OCI-LY7 (cell line): ENCODE measurements around the gene POLR2J2.
"Not testable (repeated sequence)": the region's sequence is repeated elsewhere in the genome, so short reads cannot be mapped to it uniquely, and the experiment has no call there.

ENCODE experiments used
- CTCF ChIP-seq: fragments of 200-600 bp; sonication (generic); conservative IDR thresholded peaks from 2 replicates; pipeline ENCODE4 v1.5.1; 2014; ENCODE audit warnings: mild to moderate bottlenecking, antibody characterized with exemption, low read length, moderate library complexity, mixed read lengths
- EZH2phosphoT487 ChIP-seq: fragments of 200-600 bp; sonication (generic); IDR thresholded peaks from 2 replicates; pipeline ENCODE4 v1.6.1; 2018; ENCODE audit warnings: low read depth, borderline replicate concordance, mild to moderate bottlenecking, mixed run types, antibody characterized with exemption, low read length, moderate library complexity, mixed read lengths

DNA sequence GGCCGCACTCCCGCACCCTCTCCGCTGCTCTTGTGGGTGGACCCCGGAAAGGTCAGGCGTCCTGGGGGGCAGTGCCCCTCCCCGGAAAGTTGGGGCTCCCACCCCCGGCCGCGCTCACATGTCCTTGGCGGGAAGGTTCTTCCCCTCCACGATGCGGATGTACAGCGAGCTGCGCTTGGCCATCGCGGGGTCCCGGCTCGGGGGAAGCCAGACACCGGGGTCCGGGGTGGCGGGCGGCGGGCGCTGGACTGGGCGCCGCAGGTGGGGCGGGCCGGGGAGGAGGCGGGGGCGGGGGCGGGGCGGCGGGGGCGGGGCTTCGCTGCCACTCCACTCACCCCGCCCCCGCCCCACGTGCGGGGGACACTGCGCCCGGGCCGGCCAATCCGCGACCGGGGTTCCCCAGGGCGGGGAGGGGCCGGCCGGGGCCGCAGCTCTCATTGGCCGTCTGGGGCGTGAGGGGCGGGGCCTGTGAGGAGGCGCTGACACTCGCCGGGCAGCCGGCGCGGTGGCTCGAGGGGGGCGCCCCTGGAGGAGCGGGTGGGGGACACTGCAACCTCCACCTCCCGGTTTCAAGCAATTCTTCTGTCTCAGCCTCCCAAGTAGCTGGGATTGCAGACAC lies 54.8 kb downstream of the POLR2J2 start, which contains the start of gene RASA4:
- TF ChIP-seq EZH2phosphoT487, CTCF: not testable (repeated sequence)
